Activated naive CD4-positive, alpha-beta T cell treated with anti-CD3 and anti-CD28 coated beads, Interleukin-2, amount 50 U/mL, for 24 hours (primary cell): Measurements from ENCODE around the gene USP48.
"Not testable (repeated sequence)": the region's sequence is repeated elsewhere in the genome, so short reads cannot be mapped to it uniquely, and the experiment has no call there.

Source experiments
- H3K27ac Mint-ChIP-seq: one replicate; pipeline ENCODE4 v1.8.0; 2021; ENCODE audit warnings: mild to moderate bottlenecking, mixed read lengths
- H3K27me3 Mint-ChIP-seq: one replicate; pipeline ENCODE4 v1.8.0; 2021; ENCODE audit warnings: mixed read lengths
- H3K36me3 Mint-ChIP-seq: one replicate; pipeline ENCODE4 v1.8.0; 2021; ENCODE audit warnings: mixed read lengths
- H3K4me1 Mint-ChIP-seq: one replicate; pipeline ENCODE4 v1.8.0; 2021; ENCODE audit warnings: mixed read lengths
- H3K4me3 Mint-ChIP-seq: one replicate; pipeline ENCODE4 v1.8.0; 2021; ENCODE audit warnings: mild to moderate bottlenecking, mixed read lengths
- H3K9me3 Mint-ChIP-seq: one replicate; pipeline ENCODE4 v1.8.0; 2021; ENCODE audit warnings: mixed read lengths

USP48 gene

DNA sequence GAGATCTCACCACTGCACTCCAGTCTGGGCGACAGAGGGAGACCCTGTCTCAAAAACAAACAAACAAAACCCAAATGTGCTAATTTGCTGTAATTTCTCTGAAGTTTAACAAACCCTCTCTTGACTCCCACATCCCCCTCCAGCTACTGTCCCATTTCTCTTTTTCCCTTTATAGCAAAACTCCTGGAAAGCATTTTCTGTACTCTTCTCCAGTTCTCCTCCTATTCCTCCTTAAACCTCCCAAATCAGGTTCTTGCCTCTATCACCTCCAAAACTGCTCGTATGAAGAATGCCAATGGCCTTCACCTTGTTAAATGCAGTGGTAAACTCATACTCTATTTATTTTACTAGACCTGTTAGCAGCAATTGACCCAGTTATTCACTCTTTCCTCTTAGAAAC lies 3.7 kb upstream of the USP48 start:
- peak overlapping the region; percentile 52 for H3K27ac Mint-ChIP-seq
- no peaks in the 10 kb centered on the region for H3K27me3 Mint-ChIP-seq
- peaks cover 9% of the 10 kb centered on the region for H3K4me1 Mint-ChIP-seq
- no peaks in the 10 kb centered on the region for H3K36me3 Mint-ChIP-seq
- H3K4me3 Mint-ChIP-seq = no peak overlapping the region
- H3K9me3 Mint-ChIP-seq = no peaks in the 10 kb centered on the region

DNA sequence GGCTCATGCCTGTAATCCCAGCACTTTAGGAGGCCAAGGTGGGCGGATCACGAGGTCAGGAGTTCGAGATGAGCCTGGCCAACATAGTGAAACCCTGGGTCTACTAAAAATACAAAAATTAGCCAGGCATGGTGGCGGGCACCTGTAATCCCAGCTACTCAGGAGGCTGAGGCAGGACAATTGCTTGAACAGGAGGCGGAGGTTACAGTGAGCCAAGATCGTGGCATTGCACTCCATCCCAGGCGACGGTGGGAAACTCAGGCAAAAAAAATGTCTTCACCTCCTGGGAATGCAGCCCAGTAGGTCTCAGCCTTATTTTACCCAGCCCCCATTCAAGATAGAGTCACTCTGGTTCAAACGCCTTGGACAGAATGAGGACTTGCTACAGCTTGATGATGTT lies 2.8 kb upstream of the USP48 start:
- H3K36me3 Mint-ChIP-seq, H3K27me3 Mint-ChIP-seq, H3K27ac Mint-ChIP-seq, H3K4me3 Mint-ChIP-seq, H3K9me3 Mint-ChIP-seq: not testable (repeated sequence)
- peaks cover 13% of the 10 kb centered on the region for H3K4me1 Mint-ChIP-seq

- H3K9me3 Mint-ChIP-seq = no peaks in the 10 kb centered on the region
- H3K4me3 Mint-ChIP-seq = peak overlapping the region; percentile 92
- H3K27ac Mint-ChIP-seq = peak overlapping the region; percentile 100
- peaks cover 26% of the 10 kb centered on the region for H3K4me1 Mint-ChIP-seq
- no peaks in the 10 kb centered on the region for H3K27me3 Mint-ChIP-seq
- peaks cover 1% of the 10 kb centered on the region for H3K36me3 Mint-ChIP-seq
These were observed 992 bp upstream of the USP48 start for GRCh38 chr1:21783679-21784603.

DNA sequence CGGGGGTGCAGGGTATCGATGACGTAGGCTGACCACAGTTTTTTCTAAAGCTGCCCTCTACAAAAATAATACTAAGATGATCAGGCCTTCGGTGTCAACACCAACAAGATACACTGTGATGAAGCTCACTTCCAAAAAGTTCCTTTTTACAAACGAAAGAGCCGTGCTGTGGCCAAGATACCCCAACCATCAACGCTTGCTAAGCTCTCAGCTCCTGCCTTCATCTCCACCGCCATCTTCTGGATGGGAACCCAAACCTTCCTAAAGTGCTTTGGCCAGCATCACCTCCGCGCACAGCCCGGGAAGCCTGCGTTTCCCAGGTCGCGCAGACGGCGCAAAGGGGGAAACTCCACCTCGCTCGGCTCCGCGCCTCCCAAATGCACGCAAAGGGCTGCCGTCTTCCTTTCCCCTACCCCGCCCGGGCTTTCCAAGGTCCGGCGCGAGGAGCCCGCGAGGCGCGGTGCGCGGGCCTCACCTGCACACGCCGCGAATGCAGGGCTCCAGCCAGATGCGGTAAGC lies 541 bp downstream of the USP48 start:
- Mint-ChIP-seq H3K27me3 (no peaks in the 10 kb centered on the region), H3K9me3 (no peaks in the 10 kb centered on the region), H3K27ac (peak overlapping the region; percentile 100), H3K36me3 (peaks cover 2% of the 10 kb centered on the region), H3K4me3 (peak overlapping the region; percentile 92), H3K4me1 (peaks cover 36% of the 10 kb centered on the region)

DNA sequence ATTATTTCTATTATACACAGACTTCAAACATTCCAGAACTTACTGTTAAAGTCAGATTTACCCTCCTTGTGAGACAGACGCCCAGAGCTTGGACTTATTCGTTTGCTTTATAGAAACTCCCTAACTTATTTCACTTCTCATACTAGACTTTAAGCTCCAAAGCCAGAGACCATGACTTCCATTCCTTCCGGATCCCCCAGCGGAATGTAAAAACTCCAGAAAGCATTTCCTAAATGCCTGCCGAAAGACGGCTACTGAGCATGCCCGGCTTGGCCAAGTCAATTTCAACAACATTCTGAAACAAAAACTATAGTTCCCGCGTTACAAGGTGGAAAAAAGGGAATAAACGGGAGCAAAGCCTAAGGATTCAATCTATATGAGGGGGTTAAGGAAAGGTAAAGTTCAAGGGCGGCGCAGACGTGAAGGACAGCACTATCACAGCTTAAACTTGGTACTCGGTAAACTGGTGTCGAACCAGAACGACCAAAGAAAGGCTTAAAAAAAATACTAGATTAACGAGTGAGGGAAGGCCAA lies 1.1 kb downstream of the USP48 start:
- Mint-ChIP-seq H3K27me3 (no peaks in the 10 kb centered on the region), H3K4me1 (peaks cover 41% of the 10 kb centered on the region), H3K9me3 (no peaks in the 10 kb centered on the region), H3K4me3 (peak overlapping the region; percentile 92), H3K27ac (peak overlapping the region; percentile 100), H3K36me3 (peaks cover 4% of the 10 kb centered on the region)

GRCh38 chr1:21779613-21780521 lies 3.1 kb downstream of the USP48 start:
- peak overlapping the region; percentile 88 for H3K4me3 Mint-ChIP-seq
- no peaks in the 10 kb centered on the region for H3K9me3 Mint-ChIP-seq
- peak overlapping the region; percentile 98 for H3K27ac Mint-ChIP-seq
- peaks cover 57% of the 10 kb centered on the region for H3K4me1 Mint-ChIP-seq
- no peaks in the 10 kb centered on the region for H3K27me3 Mint-ChIP-seq
- H3K36me3 Mint-ChIP-seq = peaks cover 6% of the 10 kb centered on the region

GRCh38 chr1:21778405-21778727 lies 4.6 kb downstream of the USP48 start:
- H3K4me3 Mint-ChIP-seq = peak overlapping the region; percentile 31
- H3K4me1 Mint-ChIP-seq = peaks cover 57% of the 10 kb centered on the region
- peak overlapping the region; percentile 90 for H3K27ac Mint-ChIP-seq
- peaks cover 6% of the 10 kb centered on the region for H3K36me3 Mint-ChIP-seq
- H3K9me3 Mint-ChIP-seq = no peaks in the 10 kb centered on the region
- H3K27me3 Mint-ChIP-seq = no peaks in the 10 kb centered on the region

GRCh38 chr1:21776925-21777324 lies 6.0 kb downstream of the USP48 start:
- H3K4me3 Mint-ChIP-seq, H3K27me3 Mint-ChIP-seq, H3K9me3 Mint-ChIP-seq, H3K36me3 Mint-ChIP-seq: not testable (repeated sequence)
- Mint-ChIP-seq H3K4me1 (peaks cover 67% of the 10 kb centered on the region), H3K27ac (peak overlapping the region; percentile 82)

DNA sequence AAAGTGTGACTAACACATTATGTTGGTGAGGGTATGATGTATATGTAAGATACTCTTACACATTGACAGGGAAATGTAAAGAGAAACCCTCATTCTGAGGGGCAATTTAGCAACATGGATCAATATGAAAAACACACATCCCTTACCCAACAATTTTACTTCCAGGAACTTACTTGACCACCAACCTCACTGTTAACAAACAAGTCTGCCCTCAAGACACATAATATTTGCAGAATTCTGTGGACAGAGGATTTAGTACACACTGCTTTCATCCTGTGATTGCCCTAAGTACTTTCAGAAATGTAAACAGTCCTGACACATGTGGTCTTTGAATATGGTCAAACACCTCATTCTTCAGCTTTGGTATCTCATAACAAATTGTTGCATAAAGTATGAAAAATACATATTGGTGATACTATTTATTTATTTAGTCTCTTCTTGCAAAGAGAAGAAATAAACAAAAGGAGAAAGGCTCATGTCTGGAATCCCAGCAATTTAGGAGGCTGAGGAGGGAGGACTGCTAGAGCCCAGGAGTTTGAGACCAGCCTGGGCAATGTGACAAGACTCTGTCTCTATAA lies 6.9 kb downstream of the USP48 start:
- H3K4me3 Mint-ChIP-seq = no peak overlapping the region
- H3K36me3 Mint-ChIP-seq = peaks cover 6% of the 10 kb centered on the region
- peak overlapping the region; percentile 25 for H3K27ac Mint-ChIP-seq
- no peaks in the 10 kb centered on the region for H3K9me3 Mint-ChIP-seq
- peaks cover 62% of the 10 kb centered on the region for H3K4me1 Mint-ChIP-seq
- H3K27me3 Mint-ChIP-seq = no peaks in the 10 kb centered on the region

- Mint-ChIP-seq H3K36me3 (peaks cover 6% of the 10 kb centered on the region), H3K4me3 (no peak overlapping the region), H3K27ac (peak overlapping the region; percentile 25), H3K27me3 (no peaks in the 10 kb centered on the region), H3K9me3 (no peaks in the 10 kb centered on the region), H3K4me1 (peaks cover 61% of the 10 kb centered on the region)
These were observed 7.4 kb downstream of the USP48 start for GRCh38 chr1:21775550-21775914.

- H3K27ac Mint-ChIP-seq = peak overlapping the region; percentile 25
- H3K4me1 Mint-ChIP-seq = peaks cover 60% of the 10 kb centered on the region
- H3K4me3 Mint-ChIP-seq = no peak overlapping the region
- H3K36me3 Mint-ChIP-seq = peaks cover 7% of the 10 kb centered on the region
- no peaks in the 10 kb centered on the region for H3K27me3 Mint-ChIP-seq
- H3K9me3 Mint-ChIP-seq = no peaks in the 10 kb centered on the region
These were observed 8.0 kb downstream of the USP48 start for GRCh38 chr1:21774835-21775549.

DNA sequence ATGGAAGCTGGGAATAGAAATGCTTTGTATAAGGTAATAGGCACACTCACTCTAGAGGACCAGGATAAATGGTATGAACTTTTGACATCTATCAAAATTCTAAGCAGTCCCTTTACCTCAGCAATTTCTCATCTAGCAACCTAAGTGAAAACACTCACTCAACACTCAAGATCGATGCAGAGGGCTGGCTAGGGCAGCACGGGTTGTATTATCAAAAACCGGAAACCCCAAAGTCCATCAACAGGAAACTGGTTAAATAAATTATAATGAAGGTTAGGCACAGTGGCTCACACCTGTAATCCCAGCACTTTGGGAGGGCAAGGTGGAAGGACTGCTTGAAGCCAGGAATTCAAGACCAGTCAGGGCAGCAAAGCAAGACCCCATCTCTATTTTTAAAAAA lies 9.4 kb downstream of the USP48 start:
- Mint-ChIP-seq H3K27me3 (no peaks in the 10 kb centered on the region), H3K9me3 (no peaks in the 10 kb centered on the region), H3K4me3 (peak overlapping the region; percentile 40), H3K36me3 (peaks cover 12% of the 10 kb centered on the region), H3K4me1 (peaks cover 64% of the 10 kb centered on the region), H3K27ac (peak overlapping the region; percentile 26)

- not testable (repeated sequence) for H3K27me3 Mint-ChIP-seq, H3K27ac Mint-ChIP-seq, H3K9me3 Mint-ChIP-seq, H3K36me3 Mint-ChIP-seq, H3K4me3 Mint-ChIP-seq
- H3K4me1 Mint-ChIP-seq = peaks cover 59% of the 10 kb centered on the region
These were observed 11.3 kb downstream of the USP48 start for GRCh38 chr1:21771672-21772071.

GRCh38 chr1:21770602-21771001 lies 12.3 kb downstream of the USP48 start:
- H3K27ac Mint-ChIP-seq, H3K4me3 Mint-ChIP-seq, H3K27me3 Mint-ChIP-seq, H3K9me3 Mint-ChIP-seq, H3K36me3 Mint-ChIP-seq: not testable (repeated sequence)
- peaks cover 60% of the 10 kb centered on the region for H3K4me1 Mint-ChIP-seq

DNA sequence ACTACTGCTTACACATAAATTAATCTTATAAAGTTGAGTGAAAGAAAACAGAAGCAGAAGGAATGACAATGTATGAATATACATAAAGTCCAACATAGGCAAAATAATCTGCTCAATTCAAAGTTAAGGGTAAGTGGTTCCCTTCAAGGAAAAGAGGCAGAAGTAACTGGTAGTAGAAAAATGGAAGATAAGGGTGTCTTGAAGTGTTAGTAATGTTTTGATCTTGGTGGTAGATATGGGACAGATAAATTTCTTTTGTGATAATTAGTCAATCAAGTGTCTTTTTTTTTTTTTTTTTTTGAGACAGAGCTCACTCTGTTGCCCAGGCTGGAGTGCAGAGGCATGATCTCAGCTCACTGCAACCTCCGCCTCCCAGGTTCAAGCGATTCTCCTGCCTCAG lies 12.7 kb downstream of the USP48 start:
- Mint-ChIP-seq H3K27me3 (no peaks in the 10 kb centered on the region), H3K36me3 (peaks cover 8% of the 10 kb centered on the region), H3K9me3 (no peaks in the 10 kb centered on the region), H3K27ac (peak overlapping the region; percentile 84), H3K4me3 (no peak overlapping the region), H3K4me1 (peaks cover 60% of the 10 kb centered on the region)
